Neutrophil (primary cell): ENCODE measurements around the gene KANSL1.

Experiments used
- H3K27ac ChIP-seq: fragments of 200-600 bp; sonication (generic); 2 replicates; pipeline ENCODE4 v1.5.1; 2016; ENCODE audit warnings: mild to moderate bottlenecking, moderate library complexity
- H3K27me3 ChIP-seq: fragments of 200-600 bp; sonication (generic); 2 replicates; pipeline ENCODE4 v1.6.0; 2016; ENCODE audit warnings: mild to moderate bottlenecking
- H3K36me3 ChIP-seq: fragments of 200-600 bp; sonication (generic); 2 replicates; pipeline ENCODE4 v1.5.1; 2017
- H3K4me1 ChIP-seq, 2 experiments: fragments of 200-600 bp in 1 of 2; sonication (generic) in 1 of 2; 1 replicate in 1 of 2; 2 replicates in 1 of 2; pipeline versions ENCODE4 v1.5.1 to v1.6.1; 2013 to 2016; ENCODE audit warnings: low read depth in 1 of 2, low read length in 1 of 2, mild to moderate bottlenecking in 1 of 2, moderate library complexity in 1 of 2; ENCODE audit not compliant: control insufficient read depth in 1 of 2, insufficient read depth in 1 of 2
- H3K4me3 ChIP-seq, 2 experiments: fragments of 200-600 bp in 1 of 2; sonication (generic) in 1 of 2; 1 replicate in 1 of 2; 2 replicates in 1 of 2; pipeline ENCODE4 v1.5.1; 2013 to 2016; ENCODE audit warnings: low read depth in 1 of 2, low read length in 1 of 2, mild to moderate bottlenecking in 1 of 2, moderate library complexity in 1 of 2
- H3K9me3 ChIP-seq: fragments of 200-600 bp; sonication (generic); 2 replicates; pipeline ENCODE4 v1.5.1; 2016
- TF ChIP-seq, protein P1 (sequence below): fragments of 200-600 bp; sonication (generic); IDR thresholded peaks from 2 replicates; pipeline ENCODE4 v1.5.1; 2016; ENCODE audit warnings: antibody characterized with exemption

Gene KANSL1

DNA sequence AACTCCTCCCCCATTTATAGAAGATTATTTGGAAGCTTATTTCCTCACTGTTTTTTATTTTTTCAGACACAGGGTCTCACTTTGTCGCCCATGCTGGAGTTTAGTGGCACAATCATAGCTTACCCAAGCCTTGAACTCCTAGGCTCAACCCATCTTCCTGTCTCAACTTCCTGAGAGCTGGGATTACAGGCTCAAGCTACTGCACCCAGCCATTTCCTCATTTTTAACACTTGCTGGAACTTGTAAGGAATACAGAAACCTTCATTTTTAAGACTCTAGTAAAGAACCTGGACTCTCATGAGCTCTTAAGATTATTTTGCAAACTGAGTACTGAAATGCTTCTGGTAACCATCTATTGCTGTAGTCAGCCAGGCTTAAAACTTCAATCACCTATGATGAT is 29.9 kb downstream of the KANSL1 start:
- TF ChIP-seq, protein P1, sequence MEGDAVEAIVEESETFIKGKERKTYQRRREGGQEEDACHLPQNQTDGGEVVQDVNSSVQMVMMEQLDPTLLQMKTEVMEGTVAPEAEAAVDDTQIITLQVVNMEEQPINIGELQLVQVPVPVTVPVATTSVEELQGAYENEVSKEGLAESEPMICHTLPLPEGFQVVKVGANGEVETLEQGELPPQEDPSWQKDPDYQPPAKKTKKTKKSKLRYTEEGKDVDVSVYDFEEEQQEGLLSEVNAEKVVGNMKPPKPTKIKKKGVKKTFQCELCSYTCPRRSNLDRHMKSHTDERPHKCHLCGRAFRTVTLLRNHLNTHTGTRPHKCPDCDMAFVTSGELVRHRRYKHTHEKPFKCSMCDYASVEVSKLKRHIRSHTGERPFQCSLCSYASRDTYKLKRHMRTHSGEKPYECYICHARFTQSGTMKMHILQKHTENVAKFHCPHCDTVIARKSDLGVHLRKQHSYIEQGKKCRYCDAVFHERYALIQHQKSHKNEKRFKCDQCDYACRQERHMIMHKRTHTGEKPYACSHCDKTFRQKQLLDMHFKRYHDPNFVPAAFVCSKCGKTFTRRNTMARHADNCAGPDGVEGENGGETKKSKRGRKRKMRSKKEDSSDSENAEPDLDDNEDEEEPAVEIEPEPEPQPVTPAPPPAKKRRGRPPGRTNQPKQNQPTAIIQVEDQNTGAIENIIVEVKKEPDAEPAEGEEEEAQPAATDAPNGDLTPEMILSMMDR: no peak
- H3K4me1 ChIP-seq: peaks cover 30 to 47% of the 10 kb centered on the region in 2 experiments
- H3K27ac ChIP-seq: peak overlapping the region; percentile 68
- H3K27me3 ChIP-seq: no peaks in the 10 kb centered on the region
- H3K4me3 ChIP-seq: peak overlapping the region; percentile 6 to 9
- no peaks in the 10 kb centered on the region for H3K9me3 ChIP-seq
- peaks cover under 1% of the 10 kb centered on the region for H3K36me3 ChIP-seq

DNA sequence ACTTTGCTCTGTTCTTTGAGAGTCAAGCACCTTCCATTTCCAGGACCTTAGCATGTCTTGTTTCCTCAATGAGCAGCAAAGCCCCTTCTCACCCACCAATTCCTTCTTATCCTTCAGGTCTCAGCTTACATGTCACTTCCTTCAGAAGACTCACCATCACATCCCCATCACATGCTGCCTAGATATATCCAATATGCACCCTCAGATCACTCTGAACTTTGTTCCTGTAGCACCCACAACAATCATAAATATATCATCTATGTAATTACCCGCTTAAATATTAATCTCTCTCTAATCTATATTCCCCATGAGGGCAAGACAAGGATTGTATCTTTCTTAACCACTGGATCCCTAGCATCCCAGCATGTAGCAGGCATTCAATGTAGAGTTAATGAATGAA is 30.4 kb downstream of the KANSL1 start:
- H3K27ac ChIP-seq: peak overlapping the region; percentile 68

DNA sequence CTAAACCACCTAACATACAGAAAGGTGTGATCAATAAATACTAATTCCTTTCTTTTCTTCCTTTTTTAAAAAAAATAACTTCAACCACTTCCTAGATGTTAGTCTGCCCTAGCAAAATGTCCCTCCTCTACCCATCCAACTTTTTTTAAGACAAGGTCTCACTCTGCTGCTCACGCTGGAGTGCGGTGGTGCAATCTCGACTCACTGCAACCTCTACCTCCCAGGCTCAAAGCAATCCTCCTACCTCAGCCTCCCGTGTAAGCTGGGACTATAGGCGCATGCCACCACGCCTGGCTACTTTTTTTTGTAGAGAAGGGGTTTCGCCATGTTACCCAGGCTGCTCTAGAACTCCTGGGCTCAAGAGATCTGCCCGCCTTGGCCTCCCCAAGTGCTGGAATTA is 33.1 kb downstream of the KANSL1 start:
- TF ChIP-seq, protein P1: no peak
- Histone ChIP-seq H3K27me3 (no peaks in the 10 kb centered on the region), H3K4me1 (peaks cover 44 to 57% of the 10 kb centered on the region in 2 experiments), H3K27ac (peak overlapping the region; percentile 19), H3K36me3 (no peaks in the 10 kb centered on the region), H3K4me3 (no peak overlapping the region), H3K9me3 (no peaks in the 10 kb centered on the region)

More for the DNA sequence above, 30.4 kb downstream of the KANSL1 start:
- Histone ChIP-seq H3K36me3 (no peaks in the 10 kb centered on the region), H3K4me1 (peaks cover 30 to 47% of the 10 kb centered on the region in 2 experiments), H3K4me3 (peak overlapping the region; percentile 6 to 9), H3K27me3 (no peaks in the 10 kb centered on the region), H3K9me3 (no peaks in the 10 kb centered on the region)
- TF ChIP-seq, protein P1: no peak

DNA sequence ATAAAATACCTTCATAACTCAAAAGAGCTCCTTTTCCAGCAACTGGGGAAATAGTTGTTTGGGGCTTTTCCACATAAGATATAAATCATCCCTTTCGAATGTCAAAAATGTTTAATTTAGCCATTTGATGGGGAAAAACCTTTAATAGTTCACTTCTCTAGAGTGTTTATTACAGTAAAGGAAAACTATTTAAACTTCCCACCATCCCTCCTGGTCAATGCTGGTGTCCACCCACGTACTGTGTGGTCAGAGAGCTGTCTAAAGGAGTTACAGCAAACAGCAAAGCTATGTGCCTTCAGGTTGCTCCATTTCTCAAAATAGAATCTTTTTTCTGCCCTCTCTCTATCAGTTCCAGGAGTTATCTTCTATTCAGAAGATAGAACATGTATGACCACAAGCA is 33.5 kb downstream of the KANSL1 start:
- H3K36me3 ChIP-seq: no peaks in the 10 kb centered on the region
- H3K4me1 ChIP-seq: peaks cover 44 to 55% of the 10 kb centered on the region in 2 experiments
- H3K4me3 ChIP-seq: no peak overlapping the region
- H3K27ac ChIP-seq: peak overlapping the region; percentile 19
- TF ChIP-seq, protein P1: no peak
- H3K27me3 ChIP-seq: no peaks in the 10 kb centered on the region
- no peaks in the 10 kb centered on the region for H3K9me3 ChIP-seq

DNA sequence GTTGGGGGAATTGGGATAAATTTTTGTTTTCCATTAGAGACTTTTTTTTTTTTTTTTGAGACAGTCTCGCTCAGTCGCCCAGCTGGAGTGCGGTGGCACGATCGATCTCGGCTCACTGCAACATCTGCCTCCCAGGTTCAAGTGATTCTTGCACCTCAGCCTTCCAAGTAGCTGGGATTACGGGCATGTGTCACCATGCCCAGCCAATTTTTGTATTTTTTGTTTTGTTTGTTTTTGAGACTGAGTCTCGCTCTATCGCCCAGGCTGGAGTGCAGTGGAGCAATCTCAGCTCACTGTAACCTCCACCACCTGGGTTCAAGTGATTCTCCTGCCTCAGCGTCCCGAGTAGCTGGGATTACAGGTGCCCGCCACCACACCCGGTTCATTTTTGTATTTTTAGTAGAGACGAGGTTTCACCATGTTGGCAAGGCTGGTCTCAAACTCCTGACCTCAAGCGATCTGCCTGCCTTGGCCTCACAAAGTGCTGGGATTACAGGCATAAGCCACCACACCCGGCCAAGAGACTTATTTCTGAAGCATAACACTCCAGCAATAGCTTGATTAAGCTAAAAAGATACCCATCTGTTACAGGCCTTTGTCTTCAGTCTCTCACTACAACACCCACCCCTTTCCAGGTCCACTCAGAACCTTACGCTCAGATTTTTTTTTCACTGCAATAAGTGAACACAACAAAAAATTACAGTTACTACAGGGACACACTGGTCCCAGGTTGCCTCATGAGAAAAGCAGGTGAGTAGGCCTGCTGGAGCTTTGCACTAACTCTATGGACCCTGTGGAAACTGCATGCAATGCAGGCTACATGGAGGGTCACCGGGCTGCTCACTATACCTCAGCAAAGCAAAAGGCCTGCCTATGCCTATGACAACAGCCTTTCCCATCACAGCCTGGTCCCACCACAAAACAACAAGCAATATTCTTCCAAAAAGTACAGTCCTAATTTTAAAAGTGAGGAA is 34.6 kb downstream of the KANSL1 start:
- Histone ChIP-seq H3K4me3 (no peak overlapping the region), H3K27ac (no peak overlapping the region), H3K27me3 (no peaks in the 10 kb centered on the region), H3K36me3 (no peaks in the 10 kb centered on the region), H3K4me1 (peaks cover 42 to 55% of the 10 kb centered on the region in 2 experiments), H3K9me3 (no peaks in the 10 kb centered on the region)
- TF ChIP-seq, protein P1: no peak
